GM12878 (cell line): ENCODE results near the gene UBE2D1. TPM values are rescaled to one million over a fixed set of nuclear protein-coding genes. Genes with fewer than 3 reads are reported as not detected.
A peak's percentile ranks its signal among the peaks of the same experiment; 100 is the strongest.

Source experiments
- CBFB ChIP-seq: IDR thresholded peaks from 2 replicates; pipeline ENCODE4 v1.6.1; 2016; ENCODE audit warnings: antibody characterized with exemption, low read depth
- FOXM1 ChIP-seq: IDR thresholded peaks from 2 replicates; pipeline ENCODE4 v1.6.1; 2012; ENCODE audit warnings: low read depth, mild to moderate bottlenecking, inconsistent platforms, low read length, moderate library complexity
- MEF2A ChIP-seq: IDR thresholded peaks from 2 replicates; pipeline ENCODE4 v1.6.1; 2011; ENCODE audit warnings: low read depth, mild to moderate bottlenecking, low read length, moderate library complexity; ENCODE audit not compliant: insufficient read depth
- PAX5 ChIP-seq: IDR thresholded peaks from 2 replicates; pipeline ENCODE4 v1.6.1; 2011; ENCODE audit warnings: low read depth, low read length, borderline replicate concordance
- RAD21 ChIP-seq: IDR thresholded peaks from 2 replicates; pipeline ENCODE4 v1.6.1; 2011; ENCODE audit warnings: mild to moderate bottlenecking, low read depth, low read length, moderate library complexity; ENCODE audit not compliant: insufficient read depth
- SIX5 ChIP-seq: IDR thresholded peaks from 2 replicates; pipeline ENCODE4 v1.6.1; 2011; ENCODE audit warnings: mild to moderate bottlenecking, low read depth, low read length, moderate library complexity; ENCODE audit not compliant: severe bottlenecking
- ZNF217 ChIP-seq: fragments of 450-650 bp; IDR thresholded peaks from 2 replicates; pipeline ENCODE4 v1.6.1; 2017; ENCODE audit warnings: antibody characterized with exemption, mild to moderate bottlenecking
- polyA plus RNA-seq, 11 experiments: library from polyadenylated mRNA; depleted of rRNA in 4 of 11; unstranded in 6 of 11; stranded (reverse) in 5 of 11; fragments of >200 nt; fragmentation: Nextera tagmentation in 4 of 11; fragmentation: Illumina TruSeq in 1 of 11; extraction: Ambion mirVana in 4 of 11; extraction: Trizol in 1 of 11; gene quantifications; 1 replicate in 1 of 11; 2 replicates in 10 of 11; pipeline versions ENCODE4 v1.2.1 to v1.2.3, GENCODE V29; 2011 to 2016; ENCODE audit warnings: inconsistent platforms in 2 of 11, missing spikeins in 2 of 11, low read depth in 1 of 11
- total RNA-seq, 4 experiments: library from RNA; depleted of rRNA in 3 of 4; stranded (reverse); fragments of >200 nt in 3 of 4; fragmentation: Illumina TruSeq in 1 of 4; extraction: Trizol in 1 of 4; gene quantifications; 2 replicates each; pipeline versions ENCODE4 v1.2.1 to v1.2.3, GENCODE V29; 2013 to 2021
- TF ChIP-seq, protein P1 (sequence below): IDR thresholded peaks from 2 replicates; pipeline ENCODE4 v1.6.1; 2011; ENCODE audit warnings: mild to moderate bottlenecking, low read depth, low read length, moderate library complexity; ENCODE audit not compliant: insufficient replicate concordance
- TF ChIP-seq, protein P2 (sequence below): IDR thresholded peaks from 2 replicates; pipeline ENCODE4 v1.6.1; 2012; ENCODE audit warnings: mild to moderate bottlenecking, low read depth, low read length
- TF ChIP-seq, protein P3 (sequence below): fragments of 450-650 bp; IDR thresholded peaks from 2 replicates; pipeline ENCODE4 v1.6.1; 2016; ENCODE audit warnings: mild to moderate bottlenecking, moderate library complexity, borderline replicate concordance
- TF ChIP-seq, protein P4 (sequence below): IDR thresholded peaks from 2 replicates; pipeline ENCODE4 v1.6.1; 2012; ENCODE audit warnings: low read length, inconsistent platforms
- TF ChIP-seq, protein P5 (sequence below): fragments of 450-650 bp; IDR thresholded peaks from 2 replicates; pipeline ENCODE4 v1.6.1; 2018; ENCODE audit warnings: mild to moderate bottlenecking, low read depth, moderate library complexity; ENCODE audit not compliant: partially characterized antibody
- TF ChIP-seq, protein P6 (sequence below): IDR thresholded peaks from 2 replicates; pipeline ENCODE4 v1.6.1; 2012; ENCODE audit warnings: low read depth, low read length, improper control_type of control experiment

UBE2D1 gene
- total and polyA plus RNA-seq, 10 of the 15 experiments (the other 5 are each of a cell fraction or from before 2014, with no cell fraction given): 6.1 to 32.0 (median 15.5) TPM

DNA sequence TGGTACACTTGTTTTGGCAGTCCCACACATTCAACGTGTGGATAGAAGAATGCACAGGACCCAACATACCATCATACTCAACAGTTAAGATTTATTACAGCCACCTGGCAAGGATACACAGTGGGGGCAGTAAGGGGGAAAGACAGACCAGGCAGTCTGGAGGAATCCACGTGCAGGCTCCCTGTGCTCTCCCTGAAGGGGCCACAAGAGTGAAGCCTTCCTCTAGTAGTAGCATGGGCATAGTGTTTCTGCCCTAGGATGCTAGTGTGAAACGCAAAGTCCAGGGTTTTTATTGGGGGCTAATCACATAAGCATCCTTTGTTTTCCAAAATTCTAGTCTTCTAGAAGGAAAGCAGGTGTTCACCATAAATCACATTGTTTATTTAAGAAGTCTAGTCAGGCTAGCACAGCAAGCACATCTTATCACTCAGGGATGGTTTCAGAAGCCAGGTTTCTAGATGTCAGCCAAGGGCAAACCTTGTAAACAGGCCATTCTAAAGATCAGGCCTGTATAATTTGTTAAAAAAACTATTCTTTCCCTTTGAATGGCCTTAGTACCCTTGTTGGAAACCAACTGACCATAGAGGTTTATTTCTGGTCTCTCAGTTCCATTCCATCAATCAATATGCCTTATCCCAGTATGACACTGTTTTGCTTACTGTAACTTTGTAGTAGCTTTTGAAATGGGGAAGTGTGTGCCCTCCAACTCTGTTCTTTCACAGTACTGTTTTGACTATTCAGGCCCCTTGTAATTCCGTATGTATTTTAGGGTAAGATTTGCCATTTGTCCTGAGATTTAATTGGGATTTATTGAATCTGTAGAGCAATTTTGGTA, 38.0 kb downstream of the UBE2D1 start (continued):
- TF ChIP-seq, protein P1, sequence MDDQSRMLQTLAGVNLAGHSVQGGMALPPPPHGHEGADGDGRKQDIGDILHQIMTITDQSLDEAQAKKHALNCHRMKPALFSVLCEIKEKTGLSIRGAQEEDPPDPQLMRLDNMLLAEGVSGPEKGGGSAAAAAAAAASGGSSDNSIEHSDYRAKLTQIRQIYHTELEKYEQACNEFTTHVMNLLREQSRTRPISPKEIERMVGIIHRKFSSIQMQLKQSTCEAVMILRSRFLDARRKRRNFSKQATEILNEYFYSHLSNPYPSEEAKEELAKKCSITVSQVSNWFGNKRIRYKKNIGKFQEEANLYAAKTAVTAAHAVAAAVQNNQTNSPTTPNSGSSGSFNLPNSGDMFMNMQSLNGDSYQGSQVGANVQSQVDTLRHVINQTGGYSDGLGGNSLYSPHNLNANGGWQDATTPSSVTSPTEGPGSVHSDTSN: peak; percentile 32
- TF ChIP-seq, protein P2, sequence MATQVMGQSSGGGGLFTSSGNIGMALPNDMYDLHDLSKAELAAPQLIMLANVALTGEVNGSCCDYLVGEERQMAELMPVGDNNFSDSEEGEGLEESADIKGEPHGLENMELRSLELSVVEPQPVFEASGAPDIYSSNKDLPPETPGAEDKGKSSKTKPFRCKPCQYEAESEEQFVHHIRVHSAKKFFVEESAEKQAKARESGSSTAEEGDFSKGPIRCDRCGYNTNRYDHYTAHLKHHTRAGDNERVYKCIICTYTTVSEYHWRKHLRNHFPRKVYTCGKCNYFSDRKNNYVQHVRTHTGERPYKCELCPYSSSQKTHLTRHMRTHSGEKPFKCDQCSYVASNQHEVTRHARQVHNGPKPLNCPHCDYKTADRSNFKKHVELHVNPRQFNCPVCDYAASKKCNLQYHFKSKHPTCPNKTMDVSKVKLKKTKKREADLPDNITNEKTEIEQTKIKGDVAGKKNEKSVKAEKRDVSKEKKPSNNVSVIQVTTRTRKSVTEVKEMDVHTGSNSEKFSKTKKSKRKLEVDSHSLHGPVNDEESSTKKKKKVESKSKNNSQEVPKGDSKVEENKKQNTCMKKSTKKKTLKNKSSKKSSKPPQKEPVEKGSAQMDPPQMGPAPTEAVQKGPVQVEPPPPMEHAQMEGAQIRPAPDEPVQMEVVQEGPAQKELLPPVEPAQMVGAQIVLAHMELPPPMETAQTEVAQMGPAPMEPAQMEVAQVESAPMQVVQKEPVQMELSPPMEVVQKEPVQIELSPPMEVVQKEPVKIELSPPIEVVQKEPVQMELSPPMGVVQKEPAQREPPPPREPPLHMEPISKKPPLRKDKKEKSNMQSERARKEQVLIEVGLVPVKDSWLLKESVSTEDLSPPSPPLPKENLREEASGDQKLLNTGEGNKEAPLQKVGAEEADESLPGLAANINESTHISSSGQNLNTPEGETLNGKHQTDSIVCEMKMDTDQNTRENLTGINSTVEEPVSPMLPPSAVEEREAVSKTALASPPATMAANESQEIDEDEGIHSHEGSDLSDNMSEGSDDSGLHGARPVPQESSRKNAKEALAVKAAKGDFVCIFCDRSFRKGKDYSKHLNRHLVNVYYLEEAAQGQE: no peak
- TF ChIP-seq PAX5 (no peak), SIX5 (no peak), FOXM1 (peak; percentile 35; the same call in 1 of the 2 replicates), CBFB (no peak), MEF2A (0 out of 2 replicates have a peak, but pooled peaks have one; percentile 32), RAD21 (no peak), ZNF217 (0 out of 2 replicates have a peak, but pooled peaks have one; percentile 24)
- TF ChIP-seq, protein P3, sequence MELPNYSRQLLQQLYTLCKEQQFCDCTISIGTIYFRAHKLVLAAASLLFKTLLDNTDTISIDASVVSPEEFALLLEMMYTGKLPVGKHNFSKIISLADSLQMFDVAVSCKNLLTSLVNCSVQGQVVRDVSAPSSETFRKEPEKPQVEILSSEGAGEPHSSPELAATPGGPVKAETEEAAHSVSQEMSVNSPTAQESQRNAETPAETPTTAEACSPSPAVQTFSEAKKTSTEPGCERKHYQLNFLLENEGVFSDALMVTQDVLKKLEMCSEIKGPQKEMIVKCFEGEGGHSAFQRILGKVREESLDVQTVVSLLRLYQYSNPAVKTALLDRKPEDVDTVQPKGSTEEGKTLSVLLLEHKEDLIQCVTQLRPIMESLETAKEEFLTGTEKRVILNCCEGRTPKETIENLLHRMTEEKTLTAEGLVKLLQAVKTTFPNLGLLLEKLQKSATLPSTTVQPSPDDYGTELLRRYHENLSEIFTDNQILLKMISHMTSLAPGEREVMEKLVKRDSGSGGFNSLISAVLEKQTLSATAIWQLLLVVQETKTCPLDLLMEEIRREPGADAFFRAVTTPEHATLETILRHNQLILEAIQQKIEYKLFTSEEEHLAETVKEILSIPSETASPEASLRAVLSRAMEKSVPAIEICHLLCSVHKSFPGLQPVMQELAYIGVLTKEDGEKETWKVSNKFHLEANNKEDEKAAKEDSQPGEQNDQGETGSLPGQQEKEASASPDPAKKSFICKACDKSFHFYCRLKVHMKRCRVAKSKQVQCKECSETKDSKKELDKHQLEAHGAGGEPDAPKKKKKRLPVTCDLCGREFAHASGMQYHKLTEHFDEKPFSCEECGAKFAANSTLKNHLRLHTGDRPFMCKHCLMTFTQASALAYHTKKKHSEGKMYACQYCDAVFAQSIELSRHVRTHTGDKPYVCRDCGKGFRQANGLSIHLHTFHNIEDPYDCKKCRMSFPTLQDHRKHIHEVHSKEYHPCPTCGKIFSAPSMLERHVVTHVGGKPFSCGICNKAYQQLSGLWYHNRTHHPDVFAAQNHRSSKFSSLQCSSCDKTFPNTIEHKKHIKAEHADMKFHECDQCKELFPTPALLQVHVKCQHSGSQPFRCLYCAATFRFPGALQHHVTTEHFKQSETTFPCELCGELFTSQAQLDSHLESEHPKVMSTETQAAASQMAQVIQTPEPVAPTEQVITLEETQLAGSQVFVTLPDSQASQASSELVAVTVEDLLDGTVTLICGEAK: no peak
- TF ChIP-seq, protein P4, sequence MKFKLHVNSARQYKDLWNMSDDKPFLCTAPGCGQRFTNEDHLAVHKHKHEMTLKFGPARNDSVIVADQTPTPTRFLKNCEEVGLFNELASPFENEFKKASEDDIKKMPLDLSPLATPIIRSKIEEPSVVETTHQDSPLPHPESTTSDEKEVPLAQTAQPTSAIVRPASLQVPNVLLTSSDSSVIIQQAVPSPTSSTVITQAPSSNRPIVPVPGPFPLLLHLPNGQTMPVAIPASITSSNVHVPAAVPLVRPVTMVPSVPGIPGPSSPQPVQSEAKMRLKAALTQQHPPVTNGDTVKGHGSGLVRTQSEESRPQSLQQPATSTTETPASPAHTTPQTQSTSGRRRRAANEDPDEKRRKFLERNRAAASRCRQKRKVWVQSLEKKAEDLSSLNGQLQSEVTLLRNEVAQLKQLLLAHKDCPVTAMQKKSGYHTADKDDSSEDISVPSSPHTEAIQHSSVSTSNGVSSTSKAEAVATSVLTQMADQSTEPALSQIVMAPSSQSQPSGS: peak; percentile 26; the same call in 1 of the 2 replicates
- TF ChIP-seq, protein P5, sequence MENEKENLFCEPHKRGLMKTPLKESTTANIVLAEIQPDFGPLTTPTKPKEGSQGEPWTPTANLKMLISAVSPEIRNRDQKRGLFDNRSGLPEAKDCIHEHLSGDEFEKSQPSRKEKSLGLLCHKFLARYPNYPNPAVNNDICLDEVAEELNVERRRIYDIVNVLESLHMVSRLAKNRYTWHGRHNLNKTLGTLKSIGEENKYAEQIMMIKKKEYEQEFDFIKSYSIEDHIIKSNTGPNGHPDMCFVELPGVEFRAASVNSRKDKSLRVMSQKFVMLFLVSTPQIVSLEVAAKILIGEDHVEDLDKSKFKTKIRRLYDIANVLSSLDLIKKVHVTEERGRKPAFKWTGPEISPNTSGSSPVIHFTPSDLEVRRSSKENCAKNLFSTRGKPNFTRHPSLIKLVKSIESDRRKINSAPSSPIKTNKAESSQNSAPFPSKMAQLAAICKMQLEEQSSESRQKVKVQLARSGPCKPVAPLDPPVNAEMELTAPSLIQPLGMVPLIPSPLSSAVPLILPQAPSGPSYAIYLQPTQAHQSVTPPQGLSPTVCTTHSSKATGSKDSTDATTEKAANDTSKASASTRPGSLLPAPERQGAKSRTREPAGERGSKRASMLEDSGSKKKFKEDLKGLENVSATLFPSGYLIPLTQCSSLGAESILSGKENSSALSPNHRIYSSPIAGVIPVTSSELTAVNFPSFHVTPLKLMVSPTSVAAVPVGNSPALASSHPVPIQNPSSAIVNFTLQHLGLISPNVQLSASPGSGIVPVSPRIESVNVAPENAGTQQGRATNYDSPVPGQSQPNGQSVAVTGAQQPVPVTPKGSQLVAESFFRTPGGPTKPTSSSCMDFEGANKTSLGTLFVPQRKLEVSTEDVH: no peak
- TF ChIP-seq, protein P6, sequence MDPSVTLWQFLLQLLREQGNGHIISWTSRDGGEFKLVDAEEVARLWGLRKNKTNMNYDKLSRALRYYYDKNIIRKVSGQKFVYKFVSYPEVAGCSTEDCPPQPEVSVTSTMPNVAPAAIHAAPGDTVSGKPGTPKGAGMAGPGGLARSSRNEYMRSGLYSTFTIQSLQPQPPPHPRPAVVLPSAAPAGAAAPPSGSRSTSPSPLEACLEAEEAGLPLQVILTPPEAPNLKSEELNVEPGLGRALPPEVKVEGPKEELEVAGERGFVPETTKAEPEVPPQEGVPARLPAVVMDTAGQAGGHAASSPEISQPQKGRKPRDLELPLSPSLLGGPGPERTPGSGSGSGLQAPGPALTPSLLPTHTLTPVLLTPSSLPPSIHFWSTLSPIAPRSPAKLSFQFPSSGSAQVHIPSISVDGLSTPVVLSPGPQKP: no peak
